Thymus (tissue), 11 donors: Measurements from ENCODE around the gene MFNG. TPM values are rescaled to one million over a fixed set of nuclear protein-coding genes. Genes with fewer than 3 reads are reported as not detected.
"Not testable (repeated sequence)": the region's sequence is repeated elsewhere in the genome, so short reads cannot be mapped to it uniquely, and the experiment has no call there.

Source experiments
- DNase-seq, 9 donors: peaks; one replicate each; pipeline ENCODE4 v3.0.0-alpha.2; 2013; ENCODE audit warnings: low spot score in 9 of 9, low read depth in 6 of 9, missing footprints in 1 of 9
- H3K27ac ChIP-seq, 2 donors: one replicate each; pipeline ENCODE4 v1.5.1; 2013; ENCODE audit warnings: control low read depth in 1 of 2, low read depth in 1 of 2, low read length in 1 of 2, mild to moderate bottlenecking in 1 of 2, moderate library complexity in 1 of 2
- H3K27me3 ChIP-seq, 2 donors: one replicate each; pipeline ENCODE4 v1.5.1; 2013; ENCODE audit warnings: low read length in 1 of 2; ENCODE audit not compliant: control insufficient read depth in 2 of 2, insufficient read depth in 1 of 2
- H3K36me3 ChIP-seq, 2 donors: one replicate each; pipeline ENCODE4 v1.5.1; 2013; ENCODE audit warnings: low read length in 1 of 2, mild to moderate bottlenecking in 1 of 2, moderate library complexity in 1 of 2; ENCODE audit not compliant: control insufficient read depth in 2 of 2, insufficient read depth in 2 of 2
- H3K4me1 ChIP-seq, 2 donors: one replicate each; pipeline ENCODE4 v1.5.1; 2013; ENCODE audit warnings: low read length in 2 of 2; ENCODE audit not compliant: control insufficient read depth in 2 of 2, insufficient read depth in 2 of 2
- H3K4me3 ChIP-seq, 2 donors: one replicate each; pipeline ENCODE4 v1.5.1; 2013; ENCODE audit warnings: low read length in 2 of 2, control low read depth in 1 of 2, mild to moderate bottlenecking in 1 of 2
- H3K9me3 ChIP-seq, 2 donors: one replicate each; pipeline ENCODE4 v1.5.1; 2013; ENCODE audit warnings: low read length in 1 of 2, mild to moderate bottlenecking in 1 of 2; ENCODE audit not compliant: control insufficient read depth in 2 of 2, insufficient read depth in 1 of 2
- WGBS: extraction: QIAGEN DNeasy Blood & Tissue Kit; methylation state at CpG from one replicate; pipeline ENCODE4 v1.1.7; 2013; 5-methylcytosine and 5-hydroxymethylcytosine counted together
- polyA plus RNA-seq: library from polyadenylated mRNA; stranded (reverse); fragments of 200-250 nt; gene quantifications from one replicate; pipeline ENCODE4 v1.2.3, GENCODE V29; 2013
- total RNA-seq: library from RNA; stranded (reverse); fragments of 120-200 nt; gene quantifications from one replicate; pipeline ENCODE4 v1.2.4, GENCODE V29; 2013
- donor health status: healthy.

Gene MFNG
- total and polyA plus RNA-seq, 2 donors: 27.7 to 56.4 TPM

- Histone ChIP-seq H3K27me3 (no peaks in the 10 kb centered on the region), H3K36me3 (peaks cover 63 to 88% of the 10 kb centered on the region in 2 donors), H3K27ac (peak overlapping the region in 1 of 2 donors; percentile 100), H3K9me3 (peaks cover 1 to 5% of the 10 kb centered on the region in 2 donors), H3K4me1 (peaks cover 21 to 64% of the 10 kb centered on the region in 2 donors), H3K4me3 (no peak overlapping the region)
- DNase-seq: no peak
- 91% methylated on average over 11 of the region's 11 CpGs for WGBS
Measured at GRCh38 chr22:37474447-37475090, 11.6 kb downstream of the MFNG start.

GRCh38 chr22:37473437-37473946, 12.7 kb downstream of the MFNG start:
- H3K9me3 ChIP-seq: peaks cover 1 to 7% of the 10 kb centered on the region in 2 donors
- H3K27me3 ChIP-seq: no peaks in the 10 kb centered on the region
- WGBS: 94% methylated on average over 8 of the region's 8 CpGs
- no peak overlapping the region for H3K4me3 ChIP-seq
- peaks cover 62 to 88% of the 10 kb centered on the region in 2 donors for H3K36me3 ChIP-seq
- no peak overlapping the region for H3K27ac ChIP-seq
- peaks cover 21 to 63% of the 10 kb centered on the region in 2 donors for H3K4me1 ChIP-seq
- DNase-seq: no peak

- Histone ChIP-seq H3K4me3 (no peak overlapping the region), H3K4me1 (peaks cover 21 to 54% of the 10 kb centered on the region in 2 donors), H3K27me3 (no peaks in the 10 kb centered on the region), H3K27ac (peak overlapping the region in 1 of 2 donors; percentile 91), H3K9me3 (peaks cover 2 to 7% of the 10 kb centered on the region in 2 donors), H3K36me3 (peaks cover 57 to 84% of the 10 kb centered on the region in 2 donors)
- DNase-seq: peak in 3 of 9 donors; percentile 44 to 54 (median 50)
- 81% methylated on average over 8 of the region's 8 CpGs for WGBS
Measured at GRCh38 chr22:37472418-37473006, 13.7 kb downstream of the MFNG start.

- Histone ChIP-seq H3K4me3 (no peak overlapping the region), H3K36me3 (peaks cover 64 to 84% of the 10 kb centered on the region in 2 donors), H3K27me3 (no peaks in the 10 kb centered on the region), H3K9me3 (peaks cover 3 to 7% of the 10 kb centered on the region in 2 donors), H3K27ac (peak overlapping the region in 1 of 2 donors; percentile 91), H3K4me1 (peaks cover 15 to 47% of the 10 kb centered on the region in 2 donors)
- DNase-seq: peak in 2 of 9 donors; percentile 63 to 67
- WGBS: 88% methylated on average over 9 of the region's 9 CpGs
Measured at GRCh38 chr22:37471727-37472417, 14.3 kb downstream of the MFNG start.

- WGBS: 97% methylated on average over 5 of the region's 5 CpGs
- Histone ChIP-seq H3K9me3 (peaks cover 3 to 7% of the 10 kb centered on the region in 2 donors), H3K4me1 (peaks cover 3 to 29% of the 10 kb centered on the region in 2 donors), H3K27me3 (no peaks in the 10 kb centered on the region), H3K4me3 (no peak overlapping the region), H3K36me3 (peaks cover 69 to 78% of the 10 kb centered on the region in 2 donors), H3K27ac (no peak overlapping the region)
- DNase-seq: no peak
Measured at GRCh38 chr22:37470087-37470445, 16.1 kb downstream of the MFNG start.

- H3K4me1 ChIP-seq: peaks cover 3 to 25% of the 10 kb centered on the region in 2 donors
- DNase-seq: no peak
- peaks cover 3 to 4% of the 10 kb centered on the region in 2 donors for H3K9me3 ChIP-seq
- no peak overlapping the region for H3K4me3 ChIP-seq
- H3K27me3 ChIP-seq: no peaks in the 10 kb centered on the region
- no peak overlapping the region for H3K27ac ChIP-seq
- H3K36me3 ChIP-seq: peaks cover 63 to 73% of the 10 kb centered on the region in 2 donors
- 97% methylated on average over 8 of the region's 8 CpGs for WGBS
Measured at GRCh38 chr22:37469416-37470086, 16.6 kb downstream of the MFNG start.

- DNase-seq, H3K27ac ChIP-seq, H3K4me3 ChIP-seq, H3K27me3 ChIP-seq, H3K9me3 ChIP-seq: not testable (repeated sequence)
- WGBS: 97% methylated on average over 14 of the region's 14 CpGs
- H3K36me3 ChIP-seq: peaks cover 50 to 60% of the 10 kb centered on the region in 2 donors
- H3K4me1 ChIP-seq: peaks cover 3 to 26% of the 10 kb centered on the region in 2 donors
Measured at GRCh38 chr22:37468201-37468695, 17.9 kb downstream of the MFNG start.

GRCh38 chr22:37467391-37467955, 18.7 kb downstream of the MFNG start:
- Histone ChIP-seq H3K4me1 (peaks cover 3 to 22% of the 10 kb centered on the region in 2 donors), H3K27ac (no peak overlapping the region), H3K36me3 (peaks cover 47 to 55% of the 10 kb centered on the region in 2 donors), H3K4me3 (no peak overlapping the region), H3K27me3 (no peaks in the 10 kb centered on the region), H3K9me3 (peaks cover 2 to 3% of the 10 kb centered on the region in 2 donors)
- 97% methylated on average over 14 of the region's 14 CpGs for WGBS
- DNase-seq: no peak
